ENCODE data around the gene DGCR2.
"Not testable (repeated sequence)": the region's sequence is repeated elsewhere in the genome, so short reads cannot be mapped to it uniquely, and the experiment has no call there.

Gene DGCR2

GRCh38 chr22:19082793-19083192, 39.4 kb downstream of the DGCR2 start:
- no peak for ATAC-seq
- DNase-seq = no peak

DNA sequence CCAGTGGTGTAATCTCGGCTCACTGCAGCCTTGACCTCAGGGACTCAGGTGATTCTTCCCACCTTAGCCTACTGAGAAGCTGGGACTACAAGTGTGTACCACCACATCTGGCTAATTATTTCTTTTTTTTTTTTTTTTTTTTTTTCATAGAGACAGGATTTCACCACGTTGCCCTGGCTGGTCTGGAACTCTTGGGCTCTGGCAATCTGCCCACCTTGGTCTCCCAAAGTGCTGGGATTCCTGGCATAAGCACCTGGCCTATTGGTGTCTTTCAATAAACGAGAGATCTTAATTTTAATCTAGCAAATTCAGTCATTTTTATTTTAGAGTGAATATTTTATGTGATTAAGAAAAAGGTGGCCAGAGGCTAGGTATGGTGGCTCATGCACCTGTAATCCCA, 40.1 kb downstream of the DGCR2 start:
- DNase-seq = no peak

DNA sequence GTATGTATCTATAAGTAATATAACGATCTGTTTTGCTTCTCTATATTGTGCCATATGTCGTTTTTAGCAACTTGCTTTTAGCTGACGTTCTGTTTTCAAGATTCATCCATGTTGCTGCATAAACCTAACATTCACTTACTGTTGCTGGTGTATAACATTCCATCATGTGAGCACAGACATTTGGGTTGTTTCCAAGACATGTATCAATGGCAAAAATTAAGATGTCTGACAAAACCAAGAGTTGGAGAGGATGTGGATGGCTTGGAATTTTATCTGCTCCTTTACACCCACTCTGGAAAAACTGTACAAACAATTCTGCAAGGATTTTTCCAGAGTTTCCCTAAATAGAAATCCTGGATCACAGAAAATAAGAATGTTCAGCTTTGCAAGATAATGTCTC, 40.9 kb downstream of the DGCR2 start:
- ATAC-seq = no peak
- DNase-seq = no peak

More for the DNA sequence above, 40.1 kb downstream of the DGCR2 start:
- ATAC-seq = no peak

GRCh38 chr22:19080853-19081252, 41.4 kb downstream of the DGCR2 start:
- ATAC-seq = no peak
- no peak for DNase-seq

DNA sequence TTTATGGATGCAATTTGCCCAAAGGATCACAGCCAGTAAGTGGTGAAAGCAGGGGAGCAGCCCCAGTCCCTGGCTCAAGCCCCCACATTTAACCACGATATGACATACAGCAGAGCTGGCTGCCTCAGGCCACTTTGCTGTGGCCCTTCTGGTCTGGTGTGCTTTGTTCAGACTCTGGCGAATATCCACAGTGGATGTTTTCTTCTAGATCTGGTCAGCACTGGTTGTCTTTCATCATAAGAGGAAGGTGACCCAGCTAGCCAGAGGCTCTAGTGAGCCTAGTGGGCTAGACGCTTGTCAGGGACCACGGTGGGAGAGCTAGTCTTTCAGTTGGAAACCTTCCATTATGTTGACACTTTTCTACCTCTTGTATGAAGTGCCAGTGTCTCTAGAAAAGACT, 42.5 kb downstream of the DGCR2 start:
- no peak for ATAC-seq
- DNase-seq = no peak

- ATAC-seq (no peak), DNase-seq (no peak)
These were observed 46.8 kb downstream of the DGCR2 start for GRCh38 chr22:19075404-19075803.

GRCh38 chr22:19072853-19073252, 49.4 kb downstream of the DGCR2 start:
- DNase-seq, ATAC-seq: not testable (repeated sequence)

DNA sequence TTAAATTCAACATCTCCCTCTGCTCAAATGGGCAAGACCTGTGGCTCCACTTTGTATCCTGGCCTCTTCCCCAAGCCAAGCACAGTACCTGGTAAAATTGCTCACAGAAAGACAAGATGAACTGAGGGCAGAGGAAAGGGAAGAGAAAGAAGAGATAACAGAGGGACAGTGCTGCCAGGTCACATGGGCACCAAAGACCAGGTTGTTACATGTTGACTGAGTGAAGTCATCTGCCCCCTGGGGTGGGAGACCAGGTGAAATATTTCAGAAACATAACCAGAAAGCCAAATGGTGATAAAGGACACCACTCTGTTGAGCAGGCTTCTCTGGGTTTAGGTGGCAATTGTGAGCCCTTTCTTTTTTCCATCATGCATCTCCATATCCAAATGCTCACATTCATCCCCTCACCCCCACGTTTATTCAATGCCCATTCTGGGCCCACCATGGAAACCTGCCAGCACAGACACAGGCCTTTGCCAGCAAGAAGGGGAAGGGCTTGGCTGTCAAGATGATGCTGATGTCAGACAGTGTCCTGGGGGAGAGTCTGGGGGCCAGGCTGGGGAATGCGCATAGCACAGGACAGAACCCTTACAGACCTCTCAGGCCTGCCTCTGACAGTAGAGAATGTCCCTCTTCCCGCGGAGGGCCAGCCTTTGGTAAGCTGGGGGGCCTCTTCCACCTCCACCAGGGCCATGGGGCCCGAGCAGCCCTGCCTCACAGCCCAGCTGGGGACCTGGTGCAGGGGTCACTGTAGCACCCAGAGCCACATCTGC, 51.6 kb downstream of the DGCR2 start:
- DNase-seq (no peak), ATAC-seq (no peak)

DNA sequence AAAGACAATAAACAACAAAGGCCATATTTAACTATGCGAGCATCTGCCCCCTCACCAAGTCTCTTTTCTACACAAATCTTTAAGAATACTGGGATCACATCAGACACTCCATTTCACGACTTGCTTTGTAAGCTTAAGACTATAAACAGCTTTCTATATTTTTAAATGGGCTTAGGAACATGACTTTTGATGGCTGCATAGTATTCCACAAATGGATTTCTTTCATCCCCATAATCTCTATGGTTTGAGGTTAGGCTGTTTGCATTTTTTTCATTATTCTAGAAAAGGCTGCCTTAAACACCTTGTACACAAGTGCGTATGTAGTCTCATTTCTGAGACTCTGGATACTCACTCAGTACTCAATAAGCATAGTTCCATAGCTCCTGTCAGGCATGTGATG, 52.8 kb downstream of the DGCR2 start:
- DNase-seq = no peak
- ATAC-seq = no peak

DNA sequence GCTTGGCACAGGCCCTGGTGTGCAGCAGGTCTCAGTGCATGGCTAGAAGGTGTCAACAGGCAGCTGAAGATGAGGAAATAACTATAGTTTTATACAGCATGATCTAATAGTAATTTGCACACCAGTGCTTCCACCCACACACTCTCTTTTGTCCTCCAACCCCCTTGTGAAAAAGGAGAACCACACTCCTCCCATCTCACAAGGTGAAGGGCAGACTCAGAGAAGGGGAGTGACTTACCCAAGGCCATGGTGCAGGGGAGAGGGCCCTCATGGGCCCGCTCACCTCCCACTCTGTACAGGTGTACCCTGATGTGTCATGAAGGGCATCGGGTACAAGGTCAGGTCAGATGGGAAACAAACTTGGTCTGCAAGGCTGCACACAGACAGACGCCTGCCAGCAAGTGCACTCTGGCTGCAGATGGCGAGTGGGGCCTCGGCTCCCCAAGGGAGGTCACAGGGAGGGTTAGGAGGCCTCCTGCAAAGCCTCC, 53.4 kb downstream of the DGCR2 start:
- no peak for DNase-seq
- no peak for ATAC-seq

- DNase-seq = no peak
- no peak for ATAC-seq
These were observed 54.4 kb downstream of the DGCR2 start for GRCh38 chr22:19067696-19068348.

- no peak for DNase-seq
- no peak for ATAC-seq
These were observed 55.5 kb downstream of the DGCR2 start for GRCh38 chr22:19066531-19067271.

DNA sequence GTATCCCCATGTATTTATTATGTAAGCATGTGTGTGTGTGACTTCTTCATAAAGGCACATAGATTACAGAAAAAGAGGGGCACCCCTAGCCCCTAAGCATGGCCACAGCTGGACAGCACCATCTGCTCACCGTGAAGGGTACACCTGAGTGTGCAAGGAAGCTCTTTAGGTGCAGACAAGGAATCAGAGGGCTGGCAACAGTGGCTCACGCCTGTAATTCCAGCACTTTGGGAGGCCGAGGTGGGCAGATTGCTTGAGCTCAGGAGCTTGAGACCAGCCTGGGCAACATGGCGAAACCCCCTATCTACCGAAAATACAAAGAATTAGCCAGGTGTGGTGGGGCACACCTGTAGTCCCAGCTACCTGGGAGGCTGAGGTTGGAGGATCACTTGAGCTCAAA, 56.3 kb downstream of the DGCR2 start:
- no peak for ATAC-seq
- DNase-seq = no peak

DNA sequence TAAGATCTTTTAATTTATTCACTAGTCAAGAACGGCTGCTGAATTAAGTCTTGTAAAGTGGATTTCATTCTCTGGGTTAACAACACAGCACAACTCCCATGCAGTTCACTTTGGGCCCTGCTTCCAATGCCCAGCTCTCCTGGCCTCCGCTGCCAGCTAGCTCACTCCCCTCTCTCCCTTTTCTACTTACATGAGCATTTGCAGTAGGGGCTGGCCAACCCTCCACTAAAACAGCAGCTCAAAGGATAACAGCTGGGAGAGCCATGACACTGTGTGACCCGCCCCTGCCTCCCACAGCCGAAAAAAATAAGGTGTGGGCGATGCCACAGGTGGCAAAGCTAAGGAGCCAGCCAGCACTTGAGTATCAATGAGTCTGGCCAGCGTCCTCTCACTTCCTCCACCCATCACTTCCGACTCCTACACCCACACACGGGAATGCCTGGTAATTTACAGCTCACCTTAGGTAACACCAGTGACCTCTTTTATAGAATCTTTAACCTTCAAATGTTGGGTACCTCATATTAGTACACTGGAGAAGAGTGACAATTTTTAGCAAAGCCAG, 56.8 kb downstream of the DGCR2 start:
- ATAC-seq (no peak), DNase-seq (no peak)

GRCh38 chr22:19064354-19065054, 57.7 kb downstream of the DGCR2 start:
- DNase-seq = no peak
- no peak for ATAC-seq

- ATAC-seq (no peak), DNase-seq (no peak)
These were observed 58.4 kb downstream of the DGCR2 start for GRCh38 chr22:19063581-19064353.

GRCh38 chr22:19062943-19063308, 59.3 kb downstream of the DGCR2 start:
- ATAC-seq (no peak), DNase-seq (no peak)

- ATAC-seq = no peak
- no peak for DNase-seq
These were observed 59.9 kb downstream of the DGCR2 start for GRCh38 chr22:19062139-19062942.

- DNase-seq (no peak), ATAC-seq (no peak)
These were observed 60.6 kb downstream of the DGCR2 start for GRCh38 chr22:19061471-19062138.

All from stimulated activated naive CD8-positive, alpha-beta T cell treated with anti-CD3 and anti-CD28 coated beads, Interleukin-15, Interleukin-2, amounts not matched to agents 100 U/mL and 50 U/mL, for 24 hours (primary cell).